Measurements from ENCODE around the gene FUBP1. TPM values are rescaled to one million over a fixed set of nuclear protein-coding genes. Genes with fewer than 3 reads are reported as not detected.

Gene FUBP1
- total and polyA plus RNA-seq, 2 of the 13 experiments (the other 11 are each of a cell fraction or from before 2014, with no cell fraction given), result 98.1 to 166 TPM

- TF ChIP-seq KIAA2018 (CRISPR knock-in tag; IDR thresholded peaks at IDR 0.05; ENCODE audit: borderline replicate concordance), result no peak
- no peak; the same call in 1 of the 2 replicates for TF ChIP-seq MLX (CRISPR knock-in tag; IDR thresholded peaks at IDR 0.05)
- TF ChIP-seq HNRNPL (IDR thresholded peaks at IDR 0.05; ENCODE audit: low read depth, low read length), result no peak
- TF ChIP-seq ZNF841 (CRISPR knock-in tag; IDR thresholded peaks at IDR 0.05; ENCODE audit: borderline replicate concordance), result no peak
- no peak for TF ChIP-seq ZNF326 (CRISPR knock-in tag; IDR thresholded peaks at IDR 0.05; ENCODE audit: borderline replicate concordance)
- no peak for TF ChIP-seq PAX8 (CRISPR knock-in tag; IDR thresholded peaks at IDR 0.05; ENCODE audit: borderline replicate concordance)
- TF ChIP-seq CHD2 (IDR thresholded peaks at IDR 0.05; ENCODE audit: low read depth, low read length), result peak; percentile 95
- TF ChIP-seq ZNF264 (CRISPR knock-in tag; IDR thresholded peaks at IDR 0.05), result peak; percentile 14; the same call in 1 of the 2 replicates
- TF ChIP-seq ZNF362 (CRISPR knock-in tag; IDR thresholded peaks at IDR 0.05; ENCODE audit: borderline replicate concordance), result peak; percentile 17; the same call in 1 of the 2 replicates
- TF ChIP-seq SP4 (CRISPR knock-in tag; IDR thresholded peaks at IDR 0.05), result peak; percentile 45
- TF ChIP-seq CBX2 (IDR thresholded peaks at IDR 0.05; ENCODE audit: low read depth, low read length), result no peak
- no peak for TF ChIP-seq CBX2 (CRISPR knock-in tag; IDR thresholded peaks at IDR 0.05; ENCODE audit: low read depth)
- TF ChIP-seq ZNF720 (CRISPR knock-in tag; IDR thresholded peaks at IDR 0.05), result no peak
- TF ChIP-seq MAFK (conservative IDR thresholded peaks at IDR 0.05 in 1 of 2, IDR thresholded peaks at IDR 0.05 in 1 of 2; ENCODE audit: low read length in 2 of 2), result no peak
- TF ChIP-seq ZNF543 (CRISPR knock-in tag; IDR thresholded peaks at IDR 0.05), result no peak
- no peak for TF ChIP-seq ZNF75D (CRISPR knock-in tag; IDR thresholded peaks at IDR 0.05; ENCODE audit: borderline replicate concordance)
Measured at GRCh38 chr1:77978969-77979876, at the start of gene FUBP1 (continued).
